Trophoblast cell (in vitro differentiated cells and primary cell): ENCODE data around the gene PAXX.

ENCODE experiments used
- DNase-seq, 2 donors: peaks; one replicate each; pipeline ENCODE4 v3.0.0-alpha.2; 2016
- H2AFZ ChIP-seq: 2 replicates; pipeline ENCODE4 v1.6.1; 2013; ENCODE audit warnings: low read length, moderate library complexity, mild to moderate bottlenecking; ENCODE audit not compliant: insufficient read depth, poor library complexity
- H2AK5ac ChIP-seq: 2 replicates; pipeline ENCODE4 v1.6.1; 2013; ENCODE audit warnings: mild to moderate bottlenecking, low read length
- H2BK120ac ChIP-seq: 2 replicates; pipeline ENCODE4 v1.6.1; 2013; ENCODE audit warnings: low read length, mild to moderate bottlenecking, moderate library complexity; ENCODE audit not compliant: insufficient read depth, poor library complexity
- H2BK12ac ChIP-seq: 2 replicates; pipeline ENCODE4 v1.6.1; 2013; ENCODE audit warnings: mild to moderate bottlenecking, low read length, moderate library complexity
- H2BK5ac ChIP-seq: 2 replicates; pipeline ENCODE4 v1.6.1; 2013; ENCODE audit warnings: low read length, low read depth, moderate library complexity, mild to moderate bottlenecking; ENCODE audit not compliant: poor library complexity
- H3K14ac ChIP-seq: 2 replicates; pipeline ENCODE4 v1.6.1; 2013; ENCODE audit warnings: mild to moderate bottlenecking, low read length
- H3K18ac ChIP-seq: 2 replicates; pipeline ENCODE4 v1.6.1; 2013; ENCODE audit warnings: mild to moderate bottlenecking, low read length
- H3K23ac ChIP-seq: 2 replicates; pipeline ENCODE4 v1.6.1; 2013; ENCODE audit warnings: low read length
- H3K27ac ChIP-seq: 2 replicates; pipeline ENCODE4 v1.5.1; 2013; ENCODE audit warnings: low read depth, mild to moderate bottlenecking, inconsistent platforms, low read length, moderate library complexity
- H3K27me3 ChIP-seq: 2 replicates; pipeline ENCODE4 v1.6.1; 2013; ENCODE audit warnings: inconsistent platforms, mild to moderate bottlenecking, low read length, moderate library complexity; ENCODE audit not compliant: insufficient read depth
- H3K36me3 ChIP-seq, 2 experiments: 1 replicate in 1 of 2; 2 replicates in 1 of 2; pipeline ENCODE4 v1.6.1; 2013; ENCODE audit warnings: low read length in 2 of 2, mild to moderate bottlenecking in 2 of 2, moderate library complexity in 1 of 2; ENCODE audit not compliant: insufficient read depth in 2 of 2, control insufficient read depth in 1 of 2
- H3K4ac ChIP-seq: 2 replicates; pipeline ENCODE4 v1.6.1; 2013; ENCODE audit warnings: low read depth, mild to moderate bottlenecking, low read length, moderate library complexity
- H3K4me1 ChIP-seq, 2 experiments: 1 replicate in 1 of 2; 2 replicates in 1 of 2; pipeline ENCODE4 v1.6.1; 2013; ENCODE audit warnings: low read length in 2 of 2, mild to moderate bottlenecking in 2 of 2, moderate library complexity in 1 of 2; ENCODE audit not compliant: insufficient read depth in 2 of 2, control insufficient read depth in 1 of 2
- H3K4me2 ChIP-seq: 2 replicates; pipeline ENCODE4 v1.6.1; 2013; ENCODE audit warnings: inconsistent platforms, mild to moderate bottlenecking, low read length, moderate library complexity
- H3K4me3 ChIP-seq: 2 replicates; pipeline ENCODE4 v1.5.1; 2013; ENCODE audit warnings: mild to moderate bottlenecking, low read depth, low read length, inconsistent platforms
- H3K79me1 ChIP-seq: one replicate; pipeline ENCODE4 v1.6.1; 2013; ENCODE audit warnings: low read length
- H3K79me2 ChIP-seq: 2 replicates; pipeline ENCODE4 v1.6.1; 2013; ENCODE audit warnings: low read length, mild to moderate bottlenecking; ENCODE audit not compliant: control insufficient read depth, insufficient read depth, poor library complexity
- H3K9ac ChIP-seq: 2 replicates; pipeline ENCODE4 v1.6.1; 2013; ENCODE audit warnings: mild to moderate bottlenecking, low read length
- H3K9me3 ChIP-seq: 2 replicates; pipeline ENCODE4 v1.6.1; 2013; ENCODE audit warnings: low read depth, mild to moderate bottlenecking, control low read depth, inconsistent platforms, low read length; ENCODE audit not compliant: insufficient read depth
- H4K12ac ChIP-seq: 2 replicates; pipeline ENCODE4 v1.6.1; 2013; ENCODE audit warnings: low read depth, mild to moderate bottlenecking, low read length, moderate library complexity
- H4K8ac ChIP-seq: 2 replicates; pipeline ENCODE4 v1.6.1; 2013; ENCODE audit warnings: low read depth, mild to moderate bottlenecking, low read length, moderate library complexity
- H4K91ac ChIP-seq: one replicate; pipeline ENCODE4 v1.6.1; 2013; ENCODE audit warnings: low read depth, mild to moderate bottlenecking, low read length, moderate library complexity
- WGBS: extraction: QIAGEN DNeasy Blood & Tissue Kit; methylation state at CpG from one replicate; pipeline ENCODE4 v1.1.7; 2013; ENCODE audit warnings: missing lambda C conversion rate; ENCODE audit not compliant: insufficient read length, insufficient coverage; ENCODE audit errors: extremely low coverage; 5-methylcytosine and 5-hydroxymethylcytosine counted together

Gene PAXX

DNA sequence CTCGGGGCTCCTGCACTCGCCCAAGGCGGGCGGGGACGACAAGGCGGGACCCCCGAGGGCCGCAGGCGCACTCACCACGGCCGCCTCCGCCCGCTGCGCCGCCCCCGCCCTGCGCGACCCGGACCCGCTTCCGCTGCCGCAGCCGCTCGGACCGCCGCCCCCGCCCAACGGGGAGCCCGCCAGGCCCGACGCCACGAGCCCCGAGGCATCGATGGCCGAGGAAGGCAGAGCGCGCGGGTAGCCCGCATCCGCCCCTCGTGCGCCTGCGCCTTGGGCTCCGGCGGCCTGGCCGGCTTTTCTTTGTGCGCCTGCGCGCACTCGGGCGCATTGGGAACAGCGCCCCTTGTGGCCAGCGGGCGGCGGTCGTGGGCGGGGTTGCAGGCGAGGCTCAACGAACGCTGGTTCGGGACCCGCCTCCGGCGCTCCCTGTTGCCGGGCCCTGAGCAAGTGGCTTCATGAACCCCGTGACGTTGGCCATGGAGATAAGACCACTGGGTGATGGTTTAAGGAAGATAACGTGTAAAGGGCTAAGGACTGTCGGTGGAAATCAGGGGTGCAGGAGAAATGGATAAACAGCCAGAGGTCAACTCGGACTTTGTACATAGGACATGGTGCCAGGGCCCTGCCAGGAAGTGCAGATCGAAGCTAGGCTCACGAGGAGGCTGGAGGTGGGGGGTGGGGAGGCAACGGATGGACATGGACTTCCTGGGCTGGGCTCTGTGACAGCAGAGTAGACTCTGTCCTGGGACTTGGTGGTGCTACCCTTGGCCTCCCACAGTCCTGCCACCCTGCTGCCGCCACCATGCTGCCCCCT is 47.5 kb upstream of the PAXX start, which contains the start of the genes C8G and FBXW5:
C8G (plus strand) TSS at position 725 of the 814 bp plus-strand sequence; CDS start at position 803, 78 bp downstream.
FBXW5 (minus strand) TSS at position 220 of the 814 bp plus-strand sequence. CDS start 655 bp downstream, outside the sequence.
- H3K27me3 ChIP-seq, result no peaks in the 10 kb centered on the region
- H2BK12ac ChIP-seq, result peak within 1 kb of the TSS; percentile 34
- H3K4me3 ChIP-seq, result peak within 1 kb of the TSS; percentile 98
- peak within 1 kb of the TSS; percentile 89 for H4K8ac ChIP-seq
- H3K9ac ChIP-seq, result peak within 1 kb of the TSS; percentile 96
- WGBS, result no CpG with 5 or more reads among the region's 74 CpGs
- H3K36me3 ChIP-seq, result peaks cover 37% of the 10 kb centered on the region in 2 experiments
- H2AK5ac ChIP-seq, result peak within 1 kb of the TSS; percentile 78
- H3K14ac ChIP-seq, result peak within 1 kb of the TSS; percentile 96
- H3K4me2 ChIP-seq, result peak within 1 kb of the TSS; percentile 77
- peak within 1 kb of the TSS; percentile 98 for H4K91ac ChIP-seq
- peaks cover 10 to 17% of the 10 kb centered on the region in 2 experiments for H3K4me1 ChIP-seq
- H2BK5ac ChIP-seq, result peak within 1 kb of the TSS; percentile 90
- H3K79me1 ChIP-seq, result peaks cover 14% of the 10 kb centered on the region
- peak within 1 kb of the TSS; percentile 87 for H3K4ac ChIP-seq
- peaks cover 4% of the 10 kb centered on the region for H3K9me3 ChIP-seq
- H3K18ac ChIP-seq, result peak within 1 kb of the TSS; percentile 87
- H2BK120ac ChIP-seq, result peak within 1 kb of the TSS; percentile 62
- DNase-seq, result peak; percentile 92 to 99
- peak within 1 kb of the TSS; percentile 80 for H3K27ac ChIP-seq
- peaks cover 13% of the 10 kb centered on the region for H3K79me2 ChIP-seq
- no peak within 1 kb of the TSS for H3K23ac ChIP-seq
- peak within 1 kb of the TSS; percentile 79 for H2AFZ ChIP-seq
- H4K12ac ChIP-seq, result peak within 1 kb of the TSS; percentile 88

DNA sequence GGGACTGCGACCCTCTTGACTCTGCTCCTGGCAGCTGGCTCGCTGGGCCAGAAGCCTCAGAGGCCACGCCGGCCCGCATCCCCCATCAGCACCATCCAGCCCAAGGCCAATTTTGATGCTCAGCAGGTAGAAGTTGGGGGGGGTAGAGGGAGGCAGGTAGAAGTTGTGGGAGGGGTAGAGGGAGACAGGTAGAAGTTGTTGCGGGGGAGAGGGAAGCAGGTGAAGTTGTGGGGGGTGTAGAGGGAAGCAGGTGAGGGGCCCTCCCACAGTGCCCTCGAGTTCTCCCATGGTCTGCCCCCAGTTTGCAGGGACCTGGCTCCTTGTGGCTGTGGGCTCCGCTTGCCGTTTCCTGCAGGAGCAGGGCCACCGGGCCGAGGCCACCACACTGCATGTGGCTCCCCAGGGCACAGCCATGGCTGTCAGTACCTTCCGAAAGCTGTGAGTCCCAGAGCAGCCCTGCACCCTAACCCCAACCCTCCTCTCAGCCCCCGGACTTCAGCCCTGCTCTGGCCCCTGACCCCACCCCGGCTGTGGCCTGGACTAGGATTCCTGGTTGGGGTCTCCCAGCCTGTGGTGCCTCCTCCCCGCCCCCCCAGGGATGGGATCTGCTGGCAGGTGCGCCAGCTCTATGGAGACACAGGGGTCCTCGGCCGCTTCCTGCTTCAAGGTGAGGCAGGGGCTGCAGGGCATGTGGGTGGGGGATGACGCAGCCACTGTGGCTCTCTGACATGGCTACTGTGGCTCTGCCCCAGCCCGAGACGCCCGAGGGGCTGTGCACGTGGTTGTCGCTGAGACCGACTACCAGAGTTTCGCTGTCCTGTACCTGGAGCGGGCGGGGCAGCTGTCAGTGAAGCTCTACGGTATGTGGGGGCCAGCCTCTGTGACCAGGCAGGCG is 46.6 kb upstream of the PAXX start:
- H2BK5ac ChIP-seq, result no peak overlapping the region
- no peak overlapping the region for H3K18ac ChIP-seq
- H3K4me2 ChIP-seq, result no peak overlapping the region
- H3K14ac ChIP-seq, result peak overlapping the region; percentile 41
- H3K27me3 ChIP-seq, result no peaks in the 10 kb centered on the region
- no peak overlapping the region for H3K23ac ChIP-seq
- 100% methylated on average over 1 of the region's 30 CpGs for WGBS
- H3K4me1 ChIP-seq, result peaks cover 15 to 21% of the 10 kb centered on the region in 2 experiments
- peak overlapping the region; percentile 41 for H4K91ac ChIP-seq
- no peak overlapping the region for H3K4ac ChIP-seq
- peaks cover 4% of the 10 kb centered on the region for H3K9me3 ChIP-seq
- H3K36me3 ChIP-seq, result peaks cover 28 to 29% of the 10 kb centered on the region in 2 experiments
- peaks cover 16% of the 10 kb centered on the region for H3K79me2 ChIP-seq
- H4K8ac ChIP-seq, result no peak overlapping the region
- H4K12ac ChIP-seq, result no peak overlapping the region
- H3K9ac ChIP-seq, result no peak overlapping the region
- no peak overlapping the region for H2BK12ac ChIP-seq
- peak; percentile 29 to 54 for DNase-seq
- H2AK5ac ChIP-seq, result peak overlapping the region; percentile 78
- no peak overlapping the region for H2BK120ac ChIP-seq
- no peak overlapping the region for H3K4me3 ChIP-seq
- no peak overlapping the region for H2AFZ ChIP-seq
- H3K27ac ChIP-seq, result no peak overlapping the region
- H3K79me1 ChIP-seq, result peaks cover 19% of the 10 kb centered on the region

DNA sequence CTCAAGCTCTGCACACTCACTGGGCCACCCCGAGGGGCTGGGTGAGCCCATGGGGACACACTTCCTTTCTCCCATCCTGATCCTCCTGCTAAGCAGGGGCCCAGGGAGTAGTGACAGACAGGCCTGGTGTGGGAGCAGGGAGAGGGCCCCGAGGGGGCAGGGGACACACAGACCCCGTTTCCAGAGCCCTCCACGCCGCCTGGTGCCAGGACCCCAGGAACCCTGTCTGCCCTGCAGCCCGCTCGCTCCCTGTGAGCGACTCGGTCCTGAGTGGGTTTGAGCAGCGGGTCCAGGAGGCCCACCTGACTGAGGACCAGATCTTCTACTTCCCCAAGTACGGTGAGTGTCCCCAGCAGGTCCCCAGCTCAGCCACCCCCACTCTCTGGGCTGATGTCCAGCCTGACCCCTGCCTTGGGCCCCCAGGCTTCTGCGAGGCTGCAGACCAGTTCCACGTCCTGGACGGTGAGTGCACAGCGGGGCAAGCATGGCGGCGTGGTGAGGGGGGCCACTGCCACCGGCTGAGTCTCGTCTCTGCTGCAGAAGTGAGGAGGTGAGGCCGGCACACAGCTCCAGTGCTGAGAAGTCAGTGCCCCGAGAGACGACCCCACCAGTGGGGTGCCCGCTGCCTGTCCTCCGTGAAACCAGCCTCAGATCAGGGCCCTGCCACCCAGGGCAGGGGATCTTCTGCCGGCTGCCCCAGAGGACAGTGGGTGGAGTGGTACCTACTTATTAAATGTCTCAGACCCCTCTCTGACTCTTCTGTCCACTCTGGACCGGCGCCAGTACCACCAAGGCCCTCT is 45.8 kb upstream of the PAXX start:
- Histone ChIP-seq H3K36me3 (peaks cover 20% of the 10 kb centered on the region in 2 experiments), H3K4me3 (no peak overlapping the region), H3K9me3 (peaks cover 3% of the 10 kb centered on the region), H3K4me2 (no peak overlapping the region), H3K18ac (no peak overlapping the region), H3K27me3 (no peaks in the 10 kb centered on the region), H3K27ac (no peak overlapping the region), H3K23ac (no peak overlapping the region), H3K4ac (no peak overlapping the region), H3K9ac (no peak overlapping the region), H4K12ac (no peak overlapping the region), H4K91ac (peak overlapping the region; percentile 15), H2BK12ac (no peak overlapping the region), H4K8ac (no peak overlapping the region), H3K79me1 (peaks cover 19% of the 10 kb centered on the region), H2AFZ (no peak overlapping the region), H3K14ac (no peak overlapping the region), H2AK5ac (no peak overlapping the region), H3K4me1 (peaks cover 15 to 23% of the 10 kb centered on the region in 2 experiments), H3K79me2 (peaks cover 16% of the 10 kb centered on the region), H2BK120ac (no peak overlapping the region), H2BK5ac (no peak overlapping the region)
- no peak for DNase-seq
- WGBS, result no CpG with 5 or more reads among the region's 27 CpGs
